ENCODE data around the gene DNAH2. TPM values are rescaled to one million over a fixed set of nuclear protein-coding genes. Genes with fewer than 3 reads are reported as not detected.
A peak's percentile ranks its signal among the peaks of the same experiment; 100 is the strongest.
"Not testable (repeated sequence)": the region's sequence is repeated elsewhere in the genome, so short reads cannot be mapped to it uniquely, and the experiment has no call there.

Gene DNAH2
- total RNA-seq, 1 experiment from 2014 or later = 2.0 TPM

- TF ChIP-seq, protein P1, sequence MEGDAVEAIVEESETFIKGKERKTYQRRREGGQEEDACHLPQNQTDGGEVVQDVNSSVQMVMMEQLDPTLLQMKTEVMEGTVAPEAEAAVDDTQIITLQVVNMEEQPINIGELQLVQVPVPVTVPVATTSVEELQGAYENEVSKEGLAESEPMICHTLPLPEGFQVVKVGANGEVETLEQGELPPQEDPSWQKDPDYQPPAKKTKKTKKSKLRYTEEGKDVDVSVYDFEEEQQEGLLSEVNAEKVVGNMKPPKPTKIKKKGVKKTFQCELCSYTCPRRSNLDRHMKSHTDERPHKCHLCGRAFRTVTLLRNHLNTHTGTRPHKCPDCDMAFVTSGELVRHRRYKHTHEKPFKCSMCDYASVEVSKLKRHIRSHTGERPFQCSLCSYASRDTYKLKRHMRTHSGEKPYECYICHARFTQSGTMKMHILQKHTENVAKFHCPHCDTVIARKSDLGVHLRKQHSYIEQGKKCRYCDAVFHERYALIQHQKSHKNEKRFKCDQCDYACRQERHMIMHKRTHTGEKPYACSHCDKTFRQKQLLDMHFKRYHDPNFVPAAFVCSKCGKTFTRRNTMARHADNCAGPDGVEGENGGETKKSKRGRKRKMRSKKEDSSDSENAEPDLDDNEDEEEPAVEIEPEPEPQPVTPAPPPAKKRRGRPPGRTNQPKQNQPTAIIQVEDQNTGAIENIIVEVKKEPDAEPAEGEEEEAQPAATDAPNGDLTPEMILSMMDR (IDR thresholded peaks at IDR 0.05 in 2 of 3, conservative IDR thresholded peaks at IDR 0.05 in 1 of 3; ENCODE audit: borderline replicate concordance in 1 of 3, insufficient read depth in 1 of 3, low read depth in 2 of 3, low read length in 2 of 3) = no peak
- TF ChIP-seq YY1 (IDR thresholded peaks at IDR 0.05; ENCODE audit: extremely low read depth, insufficient replicate concordance, low read depth, low read length) (no peak), SP1 (IDR thresholded peaks at IDR 0.05; ENCODE audit: low read depth) (peak; percentile 36; the same call in 1 of the 2 replicates), FOSL1 (IDR thresholded peaks at IDR 0.05; ENCODE audit: low read depth) (peak; percentile 44), ZFX (IDR thresholded peaks at IDR 0.05) (no peak), ATF3 (IDR thresholded peaks at IDR 0.05) (no peak), ELF1 (IDR thresholded peaks at IDR 0.05; ENCODE audit: borderline replicate concordance, low read depth) (no peak), EGR1 (IDR thresholded peaks at IDR 0.05; ENCODE audit: low read depth) (no peak)
Measured at GRCh38 chr17:7809086-7809790, 91.7 kb downstream of the DNAH2 start (continued).

DNA sequence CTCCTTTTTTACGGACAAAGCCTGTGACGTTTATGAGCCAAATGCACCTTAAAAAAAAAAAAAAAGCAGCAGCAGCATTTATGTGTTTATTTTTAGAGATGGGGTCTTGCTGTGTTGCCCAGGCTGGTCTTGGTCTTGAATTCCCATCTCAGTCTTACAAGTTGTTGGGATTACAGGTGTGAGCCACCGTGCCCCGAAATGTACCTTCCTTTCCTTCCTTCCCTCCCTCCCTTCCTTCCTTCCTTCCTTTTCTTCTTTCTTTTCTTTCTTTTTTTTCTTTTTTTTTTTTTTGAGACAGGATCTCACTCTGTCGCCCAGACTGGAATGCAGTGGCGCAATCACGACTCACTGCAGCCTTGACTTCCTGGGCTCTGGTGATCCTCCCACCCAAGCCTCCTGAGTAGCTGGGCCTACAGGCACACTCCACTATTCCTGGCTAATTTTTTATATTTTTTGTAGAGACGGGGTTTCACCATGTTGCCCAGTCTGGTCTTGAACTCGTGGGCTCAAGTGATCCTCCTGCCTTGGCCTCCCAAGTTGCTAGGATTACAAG, 92.3 kb downstream of the DNAH2 start:
- intact Hi-C loops (cut with micrococcal nuclease); H3K4me3 ChIP-seq (replicated peaks in 1 of 2; ENCODE audit: low read depth in 1 of 2, low read length in 2 of 2); H3K9ac ChIP-seq (ENCODE audit: low read length); H2AFZ ChIP-seq (ENCODE audit: low read depth, low read length, poor library complexity, severe bottlenecking); H3K9me3 ChIP-seq (ENCODE audit: control insufficient read depth in 1 of 2, insufficient read depth in 1 of 2, low read depth in 1 of 2, low read length in 2 of 2); H4K20me1 ChIP-seq (ENCODE audit: insufficient read depth); DNase-seq (ENCODE audit: low read depth, low spot score); BruUV-seq (replicated peaks); H3K27me3 ChIP-seq (ENCODE audit: insufficient read depth, low read length); H3K36me3 ChIP-seq (ENCODE audit: control insufficient read depth in 1 of 2, insufficient read depth in 2 of 2, low read length in 2 of 2); H3K27ac ChIP-seq (ENCODE audit: low read depth, low read length); H3K79me2 ChIP-seq (ENCODE audit: insufficient read depth, low read length); H3K9me2 ChIP-seq (ENCODE audit: insufficient read depth); ATAC-seq: not testable (repeated sequence)
- peak overlapping the region; percentile 54 for H3K4me2 ChIP-seq (ENCODE audit: low read length)
- peaks cover 4 to 15% of the 10 kb centered on the region in 2 experiments for H3K4me1 ChIP-seq (ENCODE audit: control insufficient read depth in 1 of 2, insufficient read depth in 2 of 2, low read length in 2 of 2)
- ChIA-PET RAD21 (ENCODE audit: low non-redundant PET in 1 of 2, low total read pairs in 2 of 2, uncharacterized antibody in 2 of 2, unreplicated experiment in 2 of 2) (interaction anchor here in 1 of 2 experiments (0.6 kb wide), 1 partner anchor 14 kb away, joined by 3 read pairs; no protein-coding TSS in a partner anchor), POLR2A (interaction anchor here (0.7 kb wide), 1 partner anchor 10 kb away, joined by 3 read pairs; no protein-coding TSS in a partner anchor), CTCF (interaction anchor here (0.7 to 1.1 kb wide), 3 partner anchors 15 to 66 kb away, joined by 3 read pairs; no protein-coding TSS in a partner anchor)
- TF ChIP-seq CEBPB (IDR thresholded peaks at IDR 0.05; ENCODE audit: low read depth) = peak; percentile 63
